RKO (cell line): ENCODE data around the gene OR56A1.
"Not testable (repeated sequence)": the region's sequence is repeated elsewhere in the genome, so short reads cannot be mapped to it uniquely, and the experiment has no call there.

Experiments
- DNase-seq: peaks from one replicate; pipeline ENCODE4 v3.0.0-alpha.2; 2016; ENCODE audit warnings: low spot score

OR56A1 gene, protein sequence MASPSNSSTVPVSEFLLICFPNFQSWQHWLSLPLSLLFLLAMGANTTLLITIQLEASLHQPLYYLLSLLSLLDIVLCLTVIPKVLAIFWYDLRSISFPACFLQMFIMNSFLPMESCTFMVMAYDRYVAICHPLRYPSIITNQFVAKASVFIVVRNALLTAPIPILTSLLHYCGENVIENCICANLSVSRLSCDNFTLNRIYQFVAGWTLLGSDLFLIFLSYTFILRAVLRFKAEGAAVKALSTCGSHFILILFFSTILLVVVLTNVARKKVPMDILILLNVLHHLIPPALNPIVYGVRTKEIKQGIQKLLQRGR

DNA sequence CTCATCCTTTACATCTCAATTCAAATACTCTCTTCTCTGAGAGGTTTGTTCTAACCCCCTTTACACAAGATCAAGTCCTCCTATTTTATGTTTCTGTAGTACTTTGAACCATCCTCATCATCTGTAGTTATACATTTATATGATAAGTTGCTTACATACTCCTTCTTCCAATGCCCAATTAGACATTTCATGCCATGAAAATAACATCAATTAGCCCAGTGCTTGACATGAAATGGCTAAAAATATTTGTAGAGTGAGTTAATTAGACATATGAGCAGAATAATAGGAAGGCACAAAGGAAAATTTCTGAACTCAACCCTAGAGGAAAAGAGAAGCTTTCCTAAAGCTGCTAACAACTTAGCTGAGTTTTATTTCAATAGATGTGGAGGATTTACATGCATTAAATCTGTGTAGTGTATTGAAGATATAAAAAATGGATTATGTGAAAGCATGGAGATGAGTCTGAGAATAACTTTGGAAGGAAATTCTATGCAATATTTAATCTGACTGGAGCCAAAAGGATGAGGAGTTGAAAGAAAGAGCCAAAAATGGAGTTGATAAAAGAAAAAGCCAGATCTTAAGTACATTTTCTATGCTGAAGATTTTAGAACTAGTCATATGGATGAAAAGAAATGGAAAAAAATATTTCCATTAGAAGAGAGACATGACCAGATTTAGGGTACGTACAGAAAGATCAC lies at the start of gene OR56A1:
Gene OR56A1 (minus strand): TSS at position 51 of the 698 bp plus-strand sequence. CDS start 3,066 bp downstream, outside the sequence.
- DNase-seq = no peak

DNA sequence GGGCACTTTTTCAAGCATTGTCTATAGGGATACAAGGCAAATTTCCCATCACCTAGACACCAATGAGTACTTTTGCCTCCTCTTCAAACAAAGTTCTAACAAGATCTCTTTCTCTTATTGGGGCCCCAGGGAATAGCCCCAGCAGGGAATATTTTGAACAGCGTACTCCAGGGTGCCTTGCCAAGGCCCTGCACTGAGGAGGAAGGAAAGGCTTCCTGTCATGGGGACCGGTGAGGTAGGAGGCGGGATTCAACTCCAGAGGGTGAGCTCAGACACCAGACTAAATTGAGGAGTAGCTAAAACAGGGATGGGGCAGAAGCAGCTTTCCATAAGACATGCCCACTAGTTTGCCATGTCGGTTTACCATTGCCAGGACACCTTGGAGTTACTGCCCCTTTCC lies 48.9 kb upstream of the OR56A1 start:
- no peak for DNase-seq

DNA sequence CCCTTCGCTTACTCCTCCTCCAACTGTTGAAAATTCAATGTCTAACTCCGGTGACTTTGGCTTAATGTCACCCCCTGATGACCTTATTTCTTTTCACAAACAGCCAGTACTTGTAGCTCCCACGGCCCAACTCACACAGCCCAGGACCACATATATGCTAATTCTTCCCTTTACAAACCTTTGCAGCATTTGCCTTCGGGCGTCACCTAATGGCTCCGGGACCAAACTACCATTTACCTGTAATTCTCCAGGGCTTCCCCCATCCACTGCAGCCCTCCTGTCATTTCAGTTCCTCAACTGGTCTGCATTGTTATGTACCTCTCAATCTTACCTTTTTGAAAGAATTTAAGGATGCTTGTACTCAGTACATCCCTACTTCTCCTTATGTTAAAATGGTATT lies 47.2 kb upstream of the OR56A1 start:
- no peak for DNase-seq

DNA sequence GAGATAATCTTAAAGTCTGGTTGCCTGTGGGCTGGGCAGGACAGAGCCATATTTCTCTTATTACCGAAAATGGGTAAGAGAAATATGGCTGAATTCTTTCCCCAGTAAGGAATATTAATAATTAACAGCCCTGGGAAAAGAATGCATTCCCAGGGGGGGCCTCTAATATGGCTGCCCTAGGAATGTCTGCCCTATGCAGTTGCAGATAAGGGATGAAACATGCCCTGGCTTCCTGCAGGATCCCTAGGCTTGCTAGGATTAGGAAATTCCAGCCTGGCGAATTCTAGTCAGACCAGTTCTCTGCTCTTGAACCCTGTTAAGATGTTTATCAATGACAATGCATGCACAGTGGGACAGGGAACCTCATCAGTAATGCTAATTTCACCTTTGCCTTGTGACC lies 45.9 kb upstream of the OR56A1 start:
- not testable (repeated sequence) for DNase-seq

DNA sequence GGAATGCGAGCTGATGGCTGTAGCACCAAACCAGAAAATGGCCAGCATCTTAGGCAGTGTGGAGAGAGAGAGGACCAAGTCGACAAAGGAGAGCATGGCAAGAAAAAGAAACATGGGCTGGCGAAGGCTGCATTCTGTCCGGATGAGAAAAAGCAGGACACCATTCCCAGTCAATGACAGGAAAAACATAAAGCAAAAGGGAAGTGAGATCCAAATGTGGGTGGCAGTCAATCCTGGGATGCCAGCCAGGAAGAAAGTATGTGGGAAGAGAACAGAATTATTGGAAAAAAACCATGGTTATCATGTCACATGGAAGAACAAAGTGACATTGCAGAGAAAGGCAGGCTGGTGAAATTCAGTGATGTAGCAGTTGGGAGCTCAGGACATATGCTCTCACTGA lies 36.9 kb upstream of the OR56A1 start:
- DNase-seq = no peak

DNA sequence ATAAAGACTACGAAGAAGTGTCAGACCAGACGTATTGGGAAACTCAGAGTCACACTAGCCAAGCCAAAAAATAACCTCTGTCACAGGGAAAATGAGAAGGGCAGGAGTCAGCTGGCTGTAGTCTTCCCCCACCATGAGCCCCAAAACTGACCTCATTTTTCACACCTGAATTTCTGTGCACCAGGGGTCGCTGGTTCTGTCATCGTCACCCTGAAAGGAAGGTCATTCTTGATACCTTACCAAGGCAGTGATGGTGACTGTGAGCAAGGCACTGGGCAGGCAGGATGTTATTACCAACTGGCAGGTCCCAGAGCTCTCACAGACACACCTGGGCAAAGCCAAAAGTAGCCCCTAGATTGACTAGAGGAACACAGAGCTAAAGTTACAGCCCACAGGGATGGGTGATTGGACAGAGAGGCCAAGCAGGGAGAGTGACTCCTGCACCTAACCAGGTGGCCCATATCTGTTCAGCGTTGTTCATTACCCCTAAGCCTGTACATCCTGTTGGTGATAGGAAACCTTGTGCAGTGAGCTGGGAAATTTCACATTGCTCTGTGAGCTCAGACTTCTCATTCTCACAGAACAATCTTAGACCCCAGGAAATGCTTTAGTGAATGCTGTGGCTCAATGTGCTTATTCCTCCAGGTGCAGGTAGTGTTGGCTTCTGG lies 32.3 kb upstream of the OR56A1 start:
- no peak for DNase-seq

DNA sequence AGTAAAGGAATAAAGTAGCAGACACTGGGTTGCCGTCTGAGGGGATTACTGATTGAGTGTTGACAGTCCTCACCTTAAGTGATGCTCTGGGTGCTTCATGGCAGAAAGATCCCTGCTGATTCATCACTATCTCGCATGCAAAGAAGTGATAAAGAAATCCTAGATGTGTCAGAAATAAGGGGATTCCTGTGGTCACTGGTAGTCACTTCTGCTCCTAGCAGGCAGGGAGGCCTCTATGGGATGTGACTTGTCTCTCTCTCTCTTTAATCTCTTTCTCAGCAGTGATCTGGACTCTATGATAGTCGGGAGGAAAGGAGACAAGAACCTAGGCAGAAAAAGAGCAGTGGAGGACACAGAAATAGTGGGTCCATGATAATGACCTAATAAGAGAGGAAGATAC lies 30.9 kb upstream of the OR56A1 start:
- DNase-seq = no peak

DNA sequence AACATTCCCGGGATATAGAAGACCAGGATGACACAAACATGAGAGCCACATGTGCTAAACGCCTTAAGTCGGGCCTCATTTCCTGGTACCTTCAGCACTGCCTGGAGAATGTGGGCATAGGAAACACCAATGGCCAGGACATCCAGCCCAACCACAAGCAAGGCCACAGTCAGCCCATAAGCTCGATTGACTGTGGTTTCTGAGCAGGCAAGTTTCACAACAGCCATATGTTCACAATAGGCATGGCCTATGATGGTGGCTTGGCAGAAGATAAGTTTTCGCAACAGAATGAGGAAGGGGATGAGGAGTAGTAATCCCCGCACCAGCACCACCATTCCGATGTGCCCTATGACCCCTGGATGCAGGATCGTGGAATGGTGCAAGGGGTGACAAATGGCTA lies 26.9 kb upstream of the OR56A1 start:
- DNase-seq = no peak

DNA sequence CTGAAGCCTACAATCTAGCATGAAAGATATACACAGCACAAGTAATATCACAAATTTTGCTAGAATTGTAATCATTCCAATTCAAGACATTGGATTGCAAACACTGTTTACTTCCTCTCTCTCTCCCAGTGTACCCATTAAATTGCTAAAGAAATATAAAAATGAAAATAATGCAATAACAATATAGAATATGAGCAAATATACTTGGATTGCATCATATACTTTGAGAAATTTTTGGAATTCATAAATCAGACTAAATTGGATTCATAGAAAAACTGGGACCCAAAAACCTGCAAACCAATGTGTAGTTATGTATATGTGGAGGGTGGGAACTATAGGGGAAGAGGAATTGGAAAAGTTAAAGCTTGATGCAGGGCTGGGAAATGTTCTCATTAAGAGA lies 25.0 kb upstream of the OR56A1 start:
- no peak for DNase-seq

DNA sequence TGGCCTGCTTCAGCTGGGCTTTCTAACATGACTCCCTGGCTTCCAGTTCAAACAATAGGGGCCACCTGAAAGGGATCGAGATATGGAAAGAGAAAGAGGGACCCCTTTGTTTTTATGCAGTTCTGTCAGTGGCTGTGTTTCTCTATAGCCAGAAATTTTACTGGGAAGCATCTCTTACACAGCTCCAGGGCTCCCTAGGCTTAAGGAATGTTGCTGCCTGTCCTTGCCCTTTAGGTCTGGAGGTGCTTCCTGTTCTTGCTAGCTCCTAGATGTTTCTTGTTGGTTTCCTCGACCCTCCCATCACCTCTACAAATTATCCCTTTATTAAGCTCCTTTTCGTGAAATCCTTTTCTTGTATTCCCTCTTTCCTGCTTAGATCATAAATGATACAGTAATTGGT lies 21.8 kb upstream of the OR56A1 start:
- no peak for DNase-seq

DNA sequence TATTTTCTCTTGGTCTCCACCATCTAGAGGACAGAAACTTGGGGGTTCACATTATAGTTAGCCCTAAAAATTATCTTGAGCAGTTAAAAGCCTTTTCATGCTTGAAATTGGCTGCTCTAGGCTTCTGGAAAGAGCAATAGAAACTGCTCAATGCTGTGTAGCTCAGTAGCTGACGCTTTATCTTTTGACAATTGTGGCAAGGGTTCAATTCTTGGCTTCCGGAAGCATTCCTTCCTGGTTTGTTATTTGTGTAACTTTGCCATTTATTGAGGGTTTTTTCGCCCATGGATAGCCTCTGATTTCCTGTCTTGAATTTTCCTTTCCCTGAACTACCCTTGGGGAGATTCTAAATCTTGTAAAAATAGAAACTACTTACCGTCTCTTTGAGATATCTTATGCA lies 10.3 kb upstream of the OR56A1 start:
- no peak for DNase-seq

DNA sequence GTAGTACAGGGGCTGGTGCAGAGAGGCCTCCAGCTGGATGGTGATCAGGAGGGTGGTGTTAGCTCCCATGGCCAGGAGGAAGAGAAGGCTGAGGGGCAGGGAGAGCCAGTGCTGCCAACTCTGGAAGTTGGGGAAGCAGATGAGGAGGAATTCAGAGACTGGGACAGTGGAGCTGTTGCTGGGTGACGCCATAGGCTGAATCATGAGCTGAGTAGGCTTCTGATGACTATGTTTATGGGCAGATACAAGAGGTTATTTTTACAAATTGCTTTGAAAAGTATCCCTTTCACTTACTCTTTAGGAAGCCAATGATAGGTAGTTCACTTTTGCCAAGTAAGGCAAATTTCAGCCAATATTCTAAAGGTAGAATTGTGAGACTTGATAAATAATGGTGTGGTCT lies 3.1 kb downstream of the OR56A1 start:
- peak; percentile 54 for DNase-seq

DNA sequence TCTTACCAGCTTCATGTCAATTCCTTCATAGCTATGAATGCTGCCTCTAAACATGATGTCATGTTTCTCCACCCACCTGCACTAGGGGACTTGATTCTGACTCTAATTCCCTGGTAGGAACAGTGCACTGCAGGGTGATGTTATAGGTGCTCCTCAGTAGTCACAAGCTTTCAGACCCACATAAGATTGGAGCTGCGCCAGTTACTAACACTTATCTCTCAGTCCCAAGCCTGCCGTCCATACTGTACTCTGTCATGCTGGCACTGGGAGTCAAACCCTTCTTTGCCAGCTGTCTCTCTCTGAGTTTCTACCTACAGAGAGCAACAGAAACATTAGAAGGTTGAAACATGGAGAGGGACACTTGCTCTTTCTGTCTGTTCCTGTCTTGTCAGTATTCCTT lies 5.5 kb downstream of the OR56A1 start:
- DNase-seq = no peak

DNA sequence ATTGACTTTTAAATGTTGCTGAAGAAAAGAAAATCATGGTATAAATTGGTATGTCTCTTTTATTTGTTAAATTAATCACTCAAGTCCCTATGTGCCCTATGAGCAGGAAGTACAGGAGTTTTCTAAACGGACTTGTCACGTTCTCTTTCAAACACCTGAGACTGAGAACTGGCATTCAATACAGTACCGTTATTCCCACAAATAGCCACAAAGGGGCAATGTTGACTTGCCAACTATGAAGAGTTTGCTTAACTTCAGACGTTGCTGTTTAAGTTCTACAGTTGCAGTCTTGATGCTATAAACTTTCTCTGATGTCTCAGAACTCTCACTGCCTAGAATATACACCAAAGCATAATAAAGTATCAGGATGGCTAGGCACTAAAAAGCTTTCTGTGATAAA lies 7.6 kb downstream of the OR56A1 start:
- peak; percentile 63 for DNase-seq

DNA sequence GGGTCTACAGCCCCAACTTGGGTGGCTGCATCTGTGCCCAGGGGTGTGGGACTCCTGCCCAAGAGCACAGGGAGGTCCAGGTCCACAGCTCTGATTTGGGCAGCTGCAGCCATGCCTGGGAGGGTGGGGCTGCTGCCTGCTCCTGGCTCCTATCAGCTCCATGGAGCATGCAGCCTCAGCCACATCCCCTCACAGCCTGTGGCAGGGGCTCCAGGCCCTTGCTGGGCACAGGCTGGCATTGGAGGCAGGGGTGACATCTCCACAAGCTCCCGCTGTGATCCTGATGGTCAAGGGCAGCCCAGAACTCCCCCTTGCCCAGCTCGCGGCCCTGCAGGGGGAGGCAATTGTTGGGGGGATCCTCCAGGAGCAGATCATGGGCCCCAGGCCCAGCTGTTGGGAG lies 17.5 kb downstream of the OR56A1 start:
- DNase-seq = no peak

DNA sequence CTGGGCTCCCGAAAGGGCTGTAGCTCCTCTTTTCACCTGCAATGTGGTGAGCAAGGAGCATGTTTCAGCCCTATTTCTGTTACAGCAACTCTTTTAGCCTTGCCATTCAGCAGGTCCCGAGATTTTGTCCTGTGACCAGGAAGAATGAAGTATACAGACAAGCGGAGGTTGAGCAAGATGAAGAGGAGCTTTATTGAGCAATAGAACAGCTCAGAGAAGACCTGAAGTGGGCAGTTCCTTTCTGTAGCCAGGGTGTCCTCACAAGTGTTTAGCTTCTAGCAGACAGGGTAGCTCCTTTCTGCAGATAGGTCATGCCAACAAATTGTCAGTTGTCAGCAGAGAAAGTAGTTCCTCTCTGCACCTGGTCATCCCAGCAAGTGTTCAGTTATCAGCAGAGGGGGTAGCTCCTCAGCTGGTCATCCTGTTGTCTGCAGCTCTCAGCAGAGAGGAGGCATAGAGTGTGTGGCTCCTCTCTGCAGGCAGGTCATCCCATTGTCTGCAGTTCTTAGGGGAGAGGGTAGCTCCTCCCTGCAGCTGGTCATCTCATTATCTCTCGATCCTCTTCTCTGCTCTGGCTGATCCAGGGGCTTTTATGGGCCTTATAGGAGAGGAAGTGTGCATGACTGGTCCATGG lies 18.4 kb downstream of the OR56A1 start:
- no peak for DNase-seq

DNA sequence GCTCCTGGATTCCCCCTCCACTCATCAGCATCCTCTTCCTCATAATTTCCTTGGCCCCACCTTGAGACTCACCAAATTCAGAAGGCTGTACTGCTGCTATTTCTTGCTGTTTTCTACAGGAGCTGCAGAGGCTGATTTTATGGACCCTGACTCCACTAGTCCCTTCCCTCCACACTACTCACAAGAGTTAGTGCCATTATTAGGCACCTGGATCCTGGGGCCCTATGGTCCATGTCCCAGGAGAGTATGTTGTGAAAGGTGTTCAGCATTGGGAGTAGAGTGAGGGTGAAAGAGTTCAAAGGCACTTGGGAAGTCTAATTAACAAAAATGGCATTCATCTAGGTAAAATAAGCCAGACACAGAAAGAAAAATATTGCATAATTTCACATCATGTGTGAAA lies 23.7 kb downstream of the OR56A1 start, which contains the start of gene OR56A4:
Gene OR56A4 (minus strand): TSS at position 101 of the 400 bp plus-strand sequence. CDS start 3,954 bp downstream, outside the sequence.
- DNase-seq = no peak

DNA sequence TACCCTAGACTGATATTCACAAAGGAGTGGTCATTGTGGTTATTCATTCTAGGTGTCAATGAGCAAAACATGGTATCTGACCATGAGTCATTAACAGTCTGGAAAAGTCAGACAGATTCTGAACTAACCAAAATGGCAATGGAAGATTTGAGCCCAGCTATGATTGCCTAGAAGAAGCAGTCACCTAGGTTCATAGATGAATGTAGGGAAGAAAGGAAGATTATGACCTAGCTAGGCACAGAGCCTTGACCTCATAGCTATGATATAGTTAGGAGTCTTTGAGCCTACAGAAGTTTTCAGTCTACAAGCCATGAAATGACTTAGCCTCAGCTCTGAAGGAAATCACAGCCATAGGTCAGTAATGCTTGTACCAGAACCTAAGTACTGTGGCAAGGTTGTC lies 24.2 kb downstream of the OR56A1 start:
- no peak for DNase-seq

DNA sequence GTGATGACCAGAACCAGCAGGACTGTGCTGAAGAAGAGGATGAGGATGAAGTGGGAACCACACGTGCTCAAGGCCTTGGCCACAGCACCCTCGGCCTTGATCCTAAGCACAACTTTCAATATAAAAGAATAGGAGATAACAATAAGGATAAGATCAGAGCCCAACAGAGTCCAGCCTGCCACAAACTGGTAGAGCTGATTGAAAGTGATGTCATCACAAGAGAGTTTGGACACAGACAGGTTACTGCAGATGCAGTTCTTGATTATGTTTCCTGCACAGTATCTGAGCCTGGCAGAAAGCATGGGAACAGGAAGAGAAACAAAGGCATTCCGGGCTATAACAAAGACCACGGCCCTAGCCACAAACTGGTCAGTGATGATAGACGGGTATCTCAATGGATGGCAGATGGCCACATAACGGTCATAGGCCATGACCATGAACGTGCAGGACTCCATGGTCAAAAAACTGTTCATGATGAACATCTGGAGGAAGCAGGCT lies 28.3 kb downstream of the OR56A1 start:
- DNase-seq = no peak

DNA sequence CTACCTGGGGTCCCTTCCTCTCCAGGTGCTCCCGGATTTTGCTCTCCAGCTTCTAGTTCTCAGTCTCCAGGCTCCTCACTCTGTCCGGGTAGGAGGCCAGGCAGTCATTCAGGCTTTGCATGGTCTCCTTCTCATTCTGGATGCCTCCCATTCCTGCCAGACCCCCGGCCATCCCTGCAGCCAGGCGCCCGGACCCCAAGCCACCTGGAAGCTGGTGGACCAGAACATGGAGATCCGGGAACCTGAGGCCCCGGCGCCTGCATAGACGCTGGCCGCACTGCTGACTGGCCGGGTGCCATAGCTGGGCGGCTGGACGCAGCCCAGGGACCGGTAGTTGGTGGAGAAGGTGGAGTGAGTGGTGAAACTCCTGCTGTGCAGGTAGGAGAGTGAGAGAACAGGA lies 35.8 kb downstream of the OR56A1 start:
- DNase-seq = no peak

DNA sequence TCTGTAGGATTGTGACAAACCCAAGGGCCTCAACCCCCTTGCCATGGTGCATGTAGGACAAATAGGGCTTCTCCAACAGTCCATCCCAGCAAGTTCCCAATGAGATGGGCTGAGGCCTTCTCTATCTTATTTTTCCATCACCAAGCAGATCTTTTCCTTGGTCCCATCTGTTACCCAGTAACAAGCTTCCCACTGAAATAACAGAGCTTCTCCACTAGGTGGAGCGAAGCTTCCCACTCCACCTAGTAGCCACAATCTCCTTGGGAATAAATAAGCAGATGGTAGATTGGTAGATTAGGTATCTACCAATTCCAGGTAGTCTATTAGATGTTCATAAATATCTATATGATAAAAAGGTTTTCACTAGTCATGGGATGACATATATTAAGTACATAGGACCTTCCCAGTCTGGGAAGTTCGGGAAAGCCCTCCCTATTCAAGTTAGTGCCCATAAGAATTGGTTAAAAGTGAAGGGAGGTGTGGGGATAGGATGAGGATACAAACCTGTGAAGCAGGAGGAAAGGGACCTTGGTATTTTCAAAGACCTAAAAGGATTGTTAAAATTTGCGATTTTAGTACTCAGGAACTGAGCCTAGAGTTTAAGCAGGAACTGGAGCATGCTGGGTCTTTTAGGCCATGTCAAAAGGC lies 37.8 kb downstream of the OR56A1 start:
- peak; percentile 19 for DNase-seq

DNA sequence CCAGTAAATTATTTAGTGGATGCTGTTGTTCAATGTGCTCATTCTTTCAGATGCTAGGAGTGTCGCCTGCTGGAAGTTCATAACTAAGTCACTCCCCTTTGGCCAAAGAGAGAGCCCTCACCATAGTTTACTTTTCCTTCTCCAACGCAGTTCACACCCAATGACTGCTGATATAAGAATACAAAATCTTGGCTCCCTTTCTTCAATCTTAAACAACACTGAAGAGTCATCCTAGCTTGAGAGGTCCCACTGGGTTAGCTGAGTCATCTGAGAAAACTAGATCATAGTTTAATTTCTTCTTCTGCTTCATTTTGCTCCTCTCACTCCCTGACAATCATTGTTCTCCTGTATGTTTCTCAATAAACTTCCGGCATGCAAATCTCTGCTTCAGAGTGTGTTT lies 38.4 kb downstream of the OR56A1 start:
- no peak for DNase-seq
